SK-N-SH (cell line): ENCODE results near the gene SLC25A42. TPM values are rescaled to one million over a fixed set of nuclear protein-coding genes. Genes with fewer than 3 reads are reported as not detected.
A peak's percentile ranks its signal among the peaks of the same experiment; 100 is the strongest.

Experiments
- CTCF ChIA-PET: fragments of 300-600, 350-600 bp; formaldehyde crosslinking; extraction: SDS; loops from one replicate; lab custom pipeline; 2021; lab: Yijun Ruan, JAX
- POLR2A ChIA-PET: fragments of 350-600 bp; sonication (Branson Sonifier 250); formaldehyde crosslinking; extraction: SDS; loops from one replicate; lab custom pipeline; 2020; ENCODE audit warnings: antibody characterized with exemption, inconsistent platforms; lab: Yijun Ruan, JAX
- DNase-seq: peaks from one replicate; pipeline ENCODE4 v3.0.0; 2012
- H2AFZ ChIP-seq: fragments of 200-600 bp; sonication (generic); 2 replicates; pipeline ENCODE4 v1.8.1; 2016; ENCODE audit warnings: antibody characterized with exemption, mild to moderate bottlenecking, low read depth
- H3F3A ChIP-seq: fragments of 200-600 bp; sonication (generic); replicated peaks from 2 replicates; pipeline ENCODE3; 2016; ENCODE audit warnings: antibody characterized with exemption, mild to moderate bottlenecking; ENCODE audit not compliant: insufficient read depth
- H3K27ac ChIP-seq, 2 experiments: fragments of 200-500 bp in 1 of 2; fragments of 200-600 bp in 1 of 2; sonication (Bioruptor generic) in 1 of 2; sonication (generic), shearing (Covaris generic) in 1 of 2; 2 replicates each; pipeline versions ENCODE4 v1.5.1 to v1.6.1; 2014 to 2016; ENCODE audit warnings: low read depth in 2 of 2, inconsistent platforms in 1 of 2, low read length in 1 of 2, mild to moderate bottlenecking in 1 of 2, mixed read lengths in 1 of 2
- H3K27me3 ChIP-seq: fragments of 200-600 bp; sonication (generic), shearing (Covaris generic); 2 replicates; pipeline ENCODE4 v1.6.1; 2016; ENCODE audit warnings: mixed run types; ENCODE audit not compliant: insufficient read depth
- H3K36me3 ChIP-seq, 2 experiments: fragments of 200-500 bp in 1 of 2; fragments of 200-600 bp in 1 of 2; sonication (Bioruptor generic) in 1 of 2; sonication (generic) in 1 of 2; replicated peaks in 1 of 2; 2 replicates each; pipeline versions ENCODE3 to v1.5.1; 2014 to 2016; ENCODE audit warnings: low read length in 1 of 2, mild to moderate bottlenecking in 1 of 2; ENCODE audit not compliant: insufficient read depth in 2 of 2, control insufficient read depth in 1 of 2
- H3K4me1 ChIP-seq, 2 experiments: fragments of 200-500 bp in 1 of 2; fragments of 200-600 bp in 1 of 2; sonication (Bioruptor generic) in 1 of 2; sonication (generic), shearing (Covaris generic) in 1 of 2; 2 replicates each; pipeline versions ENCODE4 v1.5.1 to v1.6.1; 2014 to 2016; ENCODE audit warnings: low read depth in 1 of 2, low read length in 1 of 2, mixed run types in 1 of 2; ENCODE audit not compliant: insufficient read depth in 2 of 2, control insufficient read depth in 1 of 2
- H3K4me2 ChIP-seq: fragments of 200-600 bp; sonication (generic), shearing (Covaris generic); 2 replicates; pipeline ENCODE4 v1.6.1; 2017; ENCODE audit warnings: mixed run types
- H3K4me3 ChIP-seq, 2 experiments: fragments of 200-500 bp in 1 of 2; fragments of 200-600 bp in 1 of 2; sonication (Bioruptor generic) in 1 of 2; sonication (generic), shearing (Covaris generic) in 1 of 2; 2 replicates each; pipeline versions ENCODE4 v1.5.1 to v1.8.1; 2014 to 2016; ENCODE audit warnings: low read depth in 2 of 2, inconsistent platforms in 1 of 2, low read length in 1 of 2, mild to moderate bottlenecking in 1 of 2, mixed read lengths in 1 of 2, moderate library complexity in 1 of 2
- H3K79me2 ChIP-seq: fragments of 200-600 bp; sonication (generic); 2 replicates; pipeline ENCODE4 v1.8.1; 2017; ENCODE audit warnings: mild to moderate bottlenecking; ENCODE audit not compliant: insufficient read depth
- H3K9ac ChIP-seq: fragments of 200-600 bp; sonication (generic); 2 replicates; pipeline ENCODE4 v1.6.1; 2017; ENCODE audit warnings: mixed run types
- H3K9me2 ChIP-seq: fragments of 200-600 bp; sonication (generic); 2 replicates; pipeline ENCODE4 v1.6.1; 2017; ENCODE audit warnings: mixed run types
- H3K9me3 ChIP-seq: fragments of 200-600 bp; sonication (generic); 2 replicates; pipeline ENCODE4 v1.6.1; 2017; ENCODE audit warnings: mixed run types, mild to moderate bottlenecking, moderate library complexity
- H4K20me1 ChIP-seq: fragments of 200-600 bp; sonication (generic); 2 replicates; pipeline ENCODE4 v1.6.1; 2017; ENCODE audit warnings: mild to moderate bottlenecking, mixed run types; ENCODE audit not compliant: insufficient read depth
- CHD2 ChIP-seq: fragments of 150-350 bp; IDR thresholded peaks from 2 replicates; pipeline ENCODE4 v1.6.1; 2018; ENCODE audit warnings: low read length; ENCODE audit not compliant: partially characterized antibody
- FOSL2 ChIP-seq: IDR thresholded peaks from 2 replicates; pipeline ENCODE4 v1.4.0; 2012; ENCODE audit warnings: low read depth, mild to moderate bottlenecking, moderate library complexity, borderline replicate concordance
- FOXJ3 ChIP-seq: sonication (generic); formaldehyde crosslinking; IDR thresholded peaks from 2 replicates; pipeline ENCODE4 v1.5.1; 2020; ENCODE audit warnings: mild to moderate bottlenecking, missing genetic modification reagents
- FOXM1 ChIP-seq: IDR thresholded peaks from 2 replicates; pipeline ENCODE4 v1.4.0; 2012; ENCODE audit warnings: low read depth, mild to moderate bottlenecking
- GATA2 ChIP-seq: sonication (generic); formaldehyde crosslinking; IDR thresholded peaks from 2 replicates; pipeline ENCODE4 v1.5.0; 2020; ENCODE audit warnings: mild to moderate bottlenecking, missing genetic modification reagents
- MXI1 ChIP-seq: IDR thresholded peaks from 2 replicates; pipeline ENCODE4 v1.6.1; 2012; ENCODE audit warnings: mild to moderate bottlenecking, low read depth, low read length, improper control_type of control experiment
- NFIC ChIP-seq: IDR thresholded peaks from 2 replicates; pipeline ENCODE4 v1.4.0; 2012; ENCODE audit warnings: borderline replicate concordance
- POLR2AphosphoS5 ChIP-seq: IDR thresholded peaks from 2 replicates; pipeline ENCODE4 v1.6.1; 2012; ENCODE audit warnings: low read depth, low read length
- RXRA ChIP-seq: IDR thresholded peaks from 2 replicates; pipeline ENCODE4 v1.4.0; 2012; ENCODE audit warnings: low read depth, mild to moderate bottlenecking, borderline replicate concordance
- SMC3 ChIP-seq: IDR thresholded peaks from 2 replicates; pipeline ENCODE4 v1.6.1; 2012; ENCODE audit warnings: low read depth, low read length, improper control_type of control experiment
- TCF12 ChIP-seq: IDR thresholded peaks from 2 replicates; pipeline ENCODE4 v1.4.0; 2012
- TEAD4 ChIP-seq: IDR thresholded peaks from 2 replicates; pipeline ENCODE4 v1.4.0; 2012; ENCODE audit warnings: mild to moderate bottlenecking, borderline replicate concordance; ENCODE audit not compliant: insufficient read depth
- WGBS: methylation state at CpG from one replicate; pipeline ENCODE4 v1.1.6; 2017; ENCODE audit warnings: low lambda C conversion rate; 5-methylcytosine and 5-hydroxymethylcytosine counted together
- polyA plus RNA-seq, 3 experiments: library from polyadenylated mRNA; depleted of rRNA; stranded (reverse); fragments of >200 nt; gene quantifications; 2 replicates each; pipeline ENCODE4 v1.2.3, GENCODE V29; 2012
- TF ChIP-seq, protein P1 (sequence below): fragments of 200-600 bp; sonication (generic); IDR thresholded peaks from 2 replicates; pipeline ENCODE4 v1.6.1; 2017; ENCODE audit warnings: antibody characterized with exemption, mild to moderate bottlenecking, moderate library complexity
- TF ChIP-seq, protein P2 (sequence below): IDR thresholded peaks from 2 replicates; pipeline ENCODE4 v1.4.0; 2012; ENCODE audit warnings: low read depth
- TF ChIP-seq, protein P3 (sequence below): IDR thresholded peaks from 2 replicates; pipeline ENCODE4; 2012
- TF ChIP-seq, protein P4 (sequence below): IDR thresholded peaks from 2 replicates; pipeline ENCODE4 v1.4.0; 2012; ENCODE audit warnings: low read depth, borderline replicate concordance
- TF ChIP-seq, protein P5 (sequence below): IDR thresholded peaks from 2 replicates; pipeline ENCODE4 v1.6.1; 2012; ENCODE audit warnings: mild to moderate bottlenecking, low read depth, low read length, moderate library complexity

The SLC25A42 gene
- polyA plus RNA-seq, 1 of the 3 experiments (the other 2 are of a cell fraction) = 6.1 TPM

DNA sequence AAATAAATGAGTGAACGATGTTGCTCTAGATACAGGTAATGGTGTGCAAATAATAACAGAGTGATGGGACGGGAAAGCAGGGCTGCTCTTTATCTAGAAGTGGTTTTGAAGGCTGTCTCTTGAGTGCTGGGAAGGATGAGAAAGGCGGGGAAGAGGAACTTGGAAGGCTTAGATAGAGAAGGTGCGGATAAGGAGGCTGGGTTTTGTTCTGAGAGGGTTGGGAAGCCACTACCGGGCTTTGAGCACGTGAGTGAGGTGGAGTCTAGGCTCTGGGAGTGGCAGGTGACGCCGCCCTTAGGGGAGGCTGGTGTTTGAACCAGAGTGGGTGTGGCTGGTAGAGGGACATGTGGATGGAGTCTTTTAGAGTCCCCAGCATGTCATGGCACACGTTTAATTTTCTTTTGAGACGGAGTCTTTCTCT is 29.6 kb upstream of the SLC25A42 start:
- Histone ChIP-seq H2AFZ (peak overlapping the region; percentile 79), H4K20me1 (peaks cover 7% of the 10 kb centered on the region), H3F3A (peaks cover 5% of the 10 kb centered on the region), H3K4me1 (peaks cover 6 to 7% of the 10 kb centered on the region in 2 experiments; a peak in 1 of 4 replicates), H3K4me2 (peak overlapping the region; percentile 99), H3K9me3 (no peaks in the 10 kb centered on the region), H3K4me3 (peak overlapping the region; percentile 72 to 98), H3K79me2 (peaks cover 88% of the 10 kb centered on the region), H3K36me3 (peaks cover 0 to 26% of the 10 kb centered on the region in 2 experiments), H3K9me2 (no peaks in the 10 kb centered on the region), H3K27me3 (no peaks in the 10 kb centered on the region), H3K27ac (peak overlapping the region; percentile 87 to 90; a peak in 3 of 4 replicates), H3K9ac (peak overlapping the region; percentile 94; the same call in 1 of the 2 replicates)
- ChIA-PET CTCF (interaction anchor here (0.6 kb wide), 2 partner anchors 17 to 22 kb away, joined by 3 read pairs; no protein-coding TSS in a partner anchor), POLR2A (no interaction called here)
- DNase-seq = peak; percentile 79
- TF ChIP-seq POLR2AphosphoS5 = no peak
- no peak for TF ChIP-seq RXRA
- TF ChIP-seq TCF12 = no peak
- TF ChIP-seq, protein P1, sequence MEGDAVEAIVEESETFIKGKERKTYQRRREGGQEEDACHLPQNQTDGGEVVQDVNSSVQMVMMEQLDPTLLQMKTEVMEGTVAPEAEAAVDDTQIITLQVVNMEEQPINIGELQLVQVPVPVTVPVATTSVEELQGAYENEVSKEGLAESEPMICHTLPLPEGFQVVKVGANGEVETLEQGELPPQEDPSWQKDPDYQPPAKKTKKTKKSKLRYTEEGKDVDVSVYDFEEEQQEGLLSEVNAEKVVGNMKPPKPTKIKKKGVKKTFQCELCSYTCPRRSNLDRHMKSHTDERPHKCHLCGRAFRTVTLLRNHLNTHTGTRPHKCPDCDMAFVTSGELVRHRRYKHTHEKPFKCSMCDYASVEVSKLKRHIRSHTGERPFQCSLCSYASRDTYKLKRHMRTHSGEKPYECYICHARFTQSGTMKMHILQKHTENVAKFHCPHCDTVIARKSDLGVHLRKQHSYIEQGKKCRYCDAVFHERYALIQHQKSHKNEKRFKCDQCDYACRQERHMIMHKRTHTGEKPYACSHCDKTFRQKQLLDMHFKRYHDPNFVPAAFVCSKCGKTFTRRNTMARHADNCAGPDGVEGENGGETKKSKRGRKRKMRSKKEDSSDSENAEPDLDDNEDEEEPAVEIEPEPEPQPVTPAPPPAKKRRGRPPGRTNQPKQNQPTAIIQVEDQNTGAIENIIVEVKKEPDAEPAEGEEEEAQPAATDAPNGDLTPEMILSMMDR = no peak
- no peak for TF ChIP-seq GATA2 (CRISPR knock-in tag)
- TF ChIP-seq SMC3 = no peak
- no peak for TF ChIP-seq FOXM1
- peak; percentile 92 for TF ChIP-seq MXI1
- TF ChIP-seq, protein P2, sequence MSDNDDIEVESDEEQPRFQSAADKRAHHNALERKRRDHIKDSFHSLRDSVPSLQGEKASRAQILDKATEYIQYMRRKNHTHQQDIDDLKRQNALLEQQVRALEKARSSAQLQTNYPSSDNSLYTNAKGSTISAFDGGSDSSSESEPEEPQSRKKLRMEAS = peak; percentile 61; the same call in 1 of the 2 replicates
- TF ChIP-seq, protein P3, sequence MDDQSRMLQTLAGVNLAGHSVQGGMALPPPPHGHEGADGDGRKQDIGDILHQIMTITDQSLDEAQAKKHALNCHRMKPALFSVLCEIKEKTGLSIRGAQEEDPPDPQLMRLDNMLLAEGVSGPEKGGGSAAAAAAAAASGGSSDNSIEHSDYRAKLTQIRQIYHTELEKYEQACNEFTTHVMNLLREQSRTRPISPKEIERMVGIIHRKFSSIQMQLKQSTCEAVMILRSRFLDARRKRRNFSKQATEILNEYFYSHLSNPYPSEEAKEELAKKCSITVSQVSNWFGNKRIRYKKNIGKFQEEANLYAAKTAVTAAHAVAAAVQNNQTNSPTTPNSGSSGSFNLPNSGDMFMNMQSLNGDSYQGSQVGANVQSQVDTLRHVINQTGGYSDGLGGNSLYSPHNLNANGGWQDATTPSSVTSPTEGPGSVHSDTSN = peak; percentile 47; the same call in 1 of the 2 replicates
- TF ChIP-seq, protein P4, sequence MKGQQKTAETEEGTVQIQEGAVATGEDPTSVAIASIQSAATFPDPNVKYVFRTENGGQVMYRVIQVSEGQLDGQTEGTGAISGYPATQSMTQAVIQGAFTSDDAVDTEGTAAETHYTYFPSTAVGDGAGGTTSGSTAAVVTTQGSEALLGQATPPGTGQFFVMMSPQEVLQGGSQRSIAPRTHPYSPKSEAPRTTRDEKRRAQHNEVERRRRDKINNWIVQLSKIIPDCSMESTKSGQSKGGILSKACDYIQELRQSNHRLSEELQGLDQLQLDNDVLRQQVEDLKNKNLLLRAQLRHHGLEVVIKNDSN = peak; percentile 68; the same call in 1 of the 2 replicates
- WGBS = 4% methylated on average over 10 of the region's 10 CpGs

DNA sequence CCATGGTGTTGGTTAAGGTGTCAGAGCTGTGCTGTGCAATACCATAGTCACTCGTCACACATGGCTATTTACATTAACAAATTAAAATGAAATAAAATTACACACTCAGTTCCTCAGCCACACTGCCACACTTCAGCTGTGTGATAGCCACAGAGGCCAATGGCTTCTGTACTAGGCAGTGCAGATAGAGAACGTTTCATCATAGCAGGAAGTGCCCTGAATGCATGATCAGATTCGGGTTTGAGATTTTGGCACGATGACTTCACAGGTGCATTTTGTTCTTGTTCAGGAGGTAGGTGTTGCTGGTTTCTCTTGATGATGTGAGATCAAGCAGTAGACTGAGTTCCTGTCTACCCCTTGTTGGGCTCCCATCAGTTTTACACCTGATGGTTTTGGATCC is 23.9 kb upstream of the SLC25A42 start:
- H2AFZ ChIP-seq = no peak overlapping the region
- H3K4me2 ChIP-seq = no peak overlapping the region
- H3K9ac ChIP-seq = no peak overlapping the region
- DNase-seq = no peak
- ChIA-PET CTCF (no interaction called here), POLR2A (interaction anchor here (0.7 kb wide), 1 partner anchor 13 kb away, joined by 3 read pairs; no protein-coding TSS in a partner anchor)
- no peaks in the 10 kb centered on the region for H3K4me1 ChIP-seq
- WGBS = 88% methylated on average over 4 of the region's 4 CpGs
- no peaks in the 10 kb centered on the region for H3F3A ChIP-seq
- H4K20me1 ChIP-seq = no peaks in the 10 kb centered on the region
- H3K9me2 ChIP-seq = no peaks in the 10 kb centered on the region
- H3K4me3 ChIP-seq = no peak overlapping the region
- H3K9me3 ChIP-seq = no peaks in the 10 kb centered on the region
- H3K27ac ChIP-seq = no peak overlapping the region
- peaks cover 67% of the 10 kb centered on the region for H3K79me2 ChIP-seq
- H3K27me3 ChIP-seq = no peaks in the 10 kb centered on the region
- H3K36me3 ChIP-seq = peaks cover 6 to 11% of the 10 kb centered on the region in 2 experiments
- TF ChIP-seq NFIC (no peak), CHD2 (no peak), FOSL2 (no peak), FOXJ3 (CRISPR knock-in tag) (no peak), TEAD4 (no peak)
- TF ChIP-seq, protein P1 = no peak
- TF ChIP-seq, protein P5, sequence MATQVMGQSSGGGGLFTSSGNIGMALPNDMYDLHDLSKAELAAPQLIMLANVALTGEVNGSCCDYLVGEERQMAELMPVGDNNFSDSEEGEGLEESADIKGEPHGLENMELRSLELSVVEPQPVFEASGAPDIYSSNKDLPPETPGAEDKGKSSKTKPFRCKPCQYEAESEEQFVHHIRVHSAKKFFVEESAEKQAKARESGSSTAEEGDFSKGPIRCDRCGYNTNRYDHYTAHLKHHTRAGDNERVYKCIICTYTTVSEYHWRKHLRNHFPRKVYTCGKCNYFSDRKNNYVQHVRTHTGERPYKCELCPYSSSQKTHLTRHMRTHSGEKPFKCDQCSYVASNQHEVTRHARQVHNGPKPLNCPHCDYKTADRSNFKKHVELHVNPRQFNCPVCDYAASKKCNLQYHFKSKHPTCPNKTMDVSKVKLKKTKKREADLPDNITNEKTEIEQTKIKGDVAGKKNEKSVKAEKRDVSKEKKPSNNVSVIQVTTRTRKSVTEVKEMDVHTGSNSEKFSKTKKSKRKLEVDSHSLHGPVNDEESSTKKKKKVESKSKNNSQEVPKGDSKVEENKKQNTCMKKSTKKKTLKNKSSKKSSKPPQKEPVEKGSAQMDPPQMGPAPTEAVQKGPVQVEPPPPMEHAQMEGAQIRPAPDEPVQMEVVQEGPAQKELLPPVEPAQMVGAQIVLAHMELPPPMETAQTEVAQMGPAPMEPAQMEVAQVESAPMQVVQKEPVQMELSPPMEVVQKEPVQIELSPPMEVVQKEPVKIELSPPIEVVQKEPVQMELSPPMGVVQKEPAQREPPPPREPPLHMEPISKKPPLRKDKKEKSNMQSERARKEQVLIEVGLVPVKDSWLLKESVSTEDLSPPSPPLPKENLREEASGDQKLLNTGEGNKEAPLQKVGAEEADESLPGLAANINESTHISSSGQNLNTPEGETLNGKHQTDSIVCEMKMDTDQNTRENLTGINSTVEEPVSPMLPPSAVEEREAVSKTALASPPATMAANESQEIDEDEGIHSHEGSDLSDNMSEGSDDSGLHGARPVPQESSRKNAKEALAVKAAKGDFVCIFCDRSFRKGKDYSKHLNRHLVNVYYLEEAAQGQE = no peak
